NOMO-1 treated with DMSO at 0.1 percent for 48 hours (cell line): ENCODE results near the gene P2RY10.
"Not testable (repeated sequence)": the region's sequence is repeated elsewhere in the genome, so short reads cannot be mapped to it uniquely, and the experiment has no call there.

ENCODE experiments used
- DNase-seq: peaks from one replicate; lab custom pipeline; 2025; ENCODE audit not compliant: unreplicated experiment; lab: John Stamatoyannopoulos, UW

The P2RY10 gene

GRCh38 chrX:78945186-78945912, at the start of gene P2RY10:
Gene P2RY10, plus strand, starts transcription at chrX:78945391. Its CDS starts 15,130 bp downstream, at chrX:78960521.
- DNase-seq, result peak; percentile 21

GRCh38 chrX:78922754-78923153, 22.4 kb upstream of the P2RY10 start:
- no peak for DNase-seq

- DNase-seq, result no peak
These were observed 21.8 kb upstream of the P2RY10 start for GRCh38 chrX:78923198-78924015.

- DNase-seq, result no peak
These were observed 13.4 kb upstream of the P2RY10 start for GRCh38 chrX:78931814-78932213.

- DNase-seq, result no peak
These were observed 10.3 kb upstream of the P2RY10 start for GRCh38 chrX:78934866-78935265.

- no peak for DNase-seq
These were observed 840 bp upstream of the P2RY10 start for GRCh38 chrX:78944351-78944750.

DNA sequence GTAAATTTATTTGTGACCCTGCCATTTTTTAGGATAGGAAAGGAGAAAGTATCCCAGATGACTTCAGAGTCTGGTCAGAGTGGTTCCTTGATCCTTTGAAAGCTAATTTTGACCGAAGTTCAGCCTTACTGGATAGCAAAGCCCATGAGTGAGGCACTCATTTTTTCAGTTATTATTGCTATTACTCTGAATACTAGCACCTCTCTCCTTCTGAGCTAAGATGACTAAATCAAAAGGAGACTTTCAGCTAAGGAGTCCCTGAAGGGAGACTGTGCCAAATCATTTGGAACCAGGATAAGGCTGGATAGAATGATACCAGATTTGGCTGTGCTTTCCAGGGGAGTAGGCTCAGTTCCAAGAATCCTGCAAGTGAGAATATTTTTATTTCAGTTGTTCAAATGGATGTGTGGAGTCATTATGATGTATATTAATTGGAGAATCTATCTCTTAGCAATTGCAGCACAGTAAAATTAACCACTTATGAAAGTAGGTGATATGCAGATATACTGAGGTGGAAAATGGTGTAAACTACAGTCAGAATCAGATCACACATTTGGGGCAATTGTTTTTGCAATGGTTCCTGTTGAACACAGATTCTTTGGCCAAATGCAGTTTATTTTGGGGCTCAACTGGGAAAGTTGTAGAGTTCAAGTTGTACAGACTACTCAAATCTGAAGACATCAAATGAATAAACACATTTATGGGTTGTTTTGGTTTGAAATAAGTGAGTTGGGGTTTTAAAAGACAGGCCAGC, 1.2 kb downstream of the P2RY10 start:
- no peak for DNase-seq

- no peak for DNase-seq
These were observed 5.0 kb downstream of the P2RY10 start for GRCh38 chrX:78950009-78950835.

GRCh38 chrX:78957049-78957767, 12.0 kb downstream of the P2RY10 start:
- DNase-seq, result no peak

GRCh38 chrX:78957768-78958130, 12.6 kb downstream of the P2RY10 start:
- no peak for DNase-seq

DNA sequence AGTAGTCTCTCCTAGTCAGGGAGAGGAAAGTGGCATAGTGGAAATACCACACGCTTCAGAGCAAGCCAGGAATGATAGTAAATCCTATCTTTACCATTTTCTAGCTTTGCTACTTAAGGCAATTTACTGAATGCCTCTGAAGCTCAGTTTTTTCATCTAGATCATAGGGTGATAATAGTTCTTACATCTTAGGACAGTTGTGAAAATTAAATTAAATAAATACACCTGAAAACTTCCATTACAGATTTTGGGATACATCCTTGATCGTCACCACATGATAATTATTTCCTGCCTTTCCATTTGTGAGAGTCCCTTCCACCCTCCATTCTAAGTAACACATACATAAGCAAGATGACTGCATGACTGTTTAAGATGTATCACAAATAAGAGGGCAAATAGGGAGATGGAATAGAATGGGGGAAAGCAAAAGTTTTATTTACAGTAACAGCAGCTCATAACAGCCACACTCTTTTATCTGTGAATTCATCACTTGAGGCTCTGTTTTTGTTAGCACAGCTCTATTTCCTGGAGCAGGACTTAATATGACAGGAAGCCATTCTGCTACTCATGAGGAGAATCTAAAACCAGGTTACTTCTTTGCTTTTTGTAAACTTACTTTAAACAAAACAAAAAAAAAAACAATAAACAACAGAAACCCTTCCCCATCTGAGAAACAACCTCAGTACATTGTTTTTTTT, 13.4 kb downstream of the P2RY10 start:
- DNase-seq, result no peak

GRCh38 chrX:78960888-78961287, 15.7 kb downstream of the P2RY10 start:
- no peak for DNase-seq

- no peak for DNase-seq
These were observed 19.4 kb downstream of the P2RY10 start for GRCh38 chrX:78964598-78964997.

- peak; percentile 39 for DNase-seq
These were observed 34.7 kb downstream of the P2RY10 start for GRCh38 chrX:78979789-78980464.

- DNase-seq, result no peak
These were observed 44.2 kb downstream of the P2RY10 start for GRCh38 chrX:78989349-78989748.

DNA sequence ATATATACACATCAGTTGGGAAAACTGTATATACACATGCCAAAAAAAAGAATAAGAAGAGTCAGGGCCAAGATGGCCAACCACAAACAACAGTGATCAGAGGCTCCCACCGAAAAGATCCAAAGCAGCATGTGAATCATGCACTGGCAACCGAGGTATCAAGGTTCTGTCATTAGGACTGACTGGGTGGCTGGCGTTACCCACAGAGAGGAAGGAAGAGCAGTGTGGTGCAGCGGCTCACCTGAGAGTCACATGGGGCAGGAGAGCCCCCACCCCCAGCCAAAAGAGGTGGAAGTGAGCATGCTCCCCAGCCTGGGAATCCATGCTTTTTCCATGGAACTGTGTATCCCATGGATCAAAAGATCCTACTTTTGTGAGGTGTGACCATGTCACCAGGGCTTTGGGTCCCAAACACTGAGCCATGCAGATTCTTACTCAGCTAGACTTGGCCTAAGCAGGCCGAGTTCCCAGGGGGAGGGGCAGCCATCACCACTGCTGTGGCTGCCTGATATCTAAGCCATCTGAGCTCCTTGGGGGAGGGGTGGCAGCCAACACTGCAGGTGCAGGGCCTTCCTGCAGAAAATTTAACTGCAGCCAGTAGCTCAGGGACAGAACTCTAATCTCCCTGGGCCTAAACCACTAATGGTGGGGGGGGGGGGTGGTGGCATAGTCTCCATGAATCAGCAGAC, 52.8 kb downstream of the P2RY10 start:
- DNase-seq, result no peak

- DNase-seq, result not testable (repeated sequence)
These were observed 62.3 kb downstream of the P2RY10 start for GRCh38 chrX:79007540-79007939.
